HG03439 (cell line): ENCODE results near the gene ATAD3B.
"Not testable (repeated sequence)": the region's sequence is repeated elsewhere in the genome, so short reads cannot be mapped to it uniquely, and the experiment has no call there.

Source experiments
- ATAC-seq: cut with Tn5 transposase; IDR thresholded peaks from one replicate; pipeline ENCODE4 v1.9.1; 2021; ENCODE audit warnings: mild to moderate bottlenecking, moderate library complexity; ENCODE audit not compliant: unreplicated experiment

The ATAD3B gene

GRCh38 chr1:1509465-1509850, 37.9 kb downstream of the ATAD3B start:
- ATAC-seq, result not testable (repeated sequence)

GRCh38 chr1:1510912-1511532, 39.5 kb downstream of the ATAD3B start:
- no peak for ATAC-seq

GRCh38 chr1:1511533-1512285, 40.1 kb downstream of the ATAD3B start, which contains the start of gene ATAD3A:
ATAD3A (plus strand) TSS chr1:1512162; CDS start chr1:1512269, 107 bp downstream.
- peak; percentile 87 for ATAC-seq

- peak; percentile 6 for ATAC-seq
Measured at GRCh38 chr1:1512425-1512824, 40.9 kb downstream of the ATAD3B start.

- ATAC-seq, result not testable (repeated sequence)
Measured at GRCh38 chr1:1513675-1514074, 42.1 kb downstream of the ATAD3B start.

- ATAC-seq, result not testable (repeated sequence)
Measured at GRCh38 chr1:1514376-1514775, 42.8 kb downstream of the ATAD3B start.

GRCh38 chr1:1516923-1517322, 45.4 kb downstream of the ATAD3B start:
- not testable (repeated sequence) for ATAC-seq

GRCh38 chr1:1517973-1518620, 46.5 kb downstream of the ATAD3B start:
- no peak for ATAC-seq

GRCh38 chr1:1518621-1519007, 47.0 kb downstream of the ATAD3B start:
- ATAC-seq, result not testable (repeated sequence)

- not testable (repeated sequence) for ATAC-seq
Measured at GRCh38 chr1:1519805-1520505, 48.4 kb downstream of the ATAD3B start.

GRCh38 chr1:1521331-1521730, 49.8 kb downstream of the ATAD3B start:
- no peak for ATAC-seq

GRCh38 chr1:1522536-1522935, 51.0 kb downstream of the ATAD3B start:
- ATAC-seq, result not testable (repeated sequence)

GRCh38 chr1:1523226-1523625, 51.7 kb downstream of the ATAD3B start:
- not testable (repeated sequence) for ATAC-seq

GRCh38 chr1:1523651-1524050, 52.1 kb downstream of the ATAD3B start:
- ATAC-seq, result not testable (repeated sequence)

GRCh38 chr1:1524750-1525383, 53.3 kb downstream of the ATAD3B start:
- ATAC-seq, result not testable (repeated sequence)

- not testable (repeated sequence) for ATAC-seq
Measured at GRCh38 chr1:1526476-1526875, 54.9 kb downstream of the ATAD3B start.

- ATAC-seq, result no peak
Measured at GRCh38 chr1:1527092-1527816, 55.7 kb downstream of the ATAD3B start.

- ATAC-seq, result no peak
Measured at GRCh38 chr1:1528301-1529267, 57.0 kb downstream of the ATAD3B start.

GRCh38 chr1:1529321-1529720, 57.8 kb downstream of the ATAD3B start:
- no peak for ATAC-seq
